ENCODE measurements around the gene CCDC54.

GRCh38 chr3:107373896-107374295, 3.3 kb upstream of the CCDC54 start:
- TF ChIP-seq POLR2A (IDR thresholded peaks at IDR 0.05) = no peak
- no peak for TF ChIP-seq CTCF (IDR thresholded peaks at IDR 0.05)
